ENCODE data around the gene EML5. TPM values are rescaled to one million over a fixed set of nuclear protein-coding genes. Genes with fewer than 3 reads are reported as not detected.

Gene EML5
- total RNA-seq, 1 donor from 2014 or later = 2.4 TPM

DNA sequence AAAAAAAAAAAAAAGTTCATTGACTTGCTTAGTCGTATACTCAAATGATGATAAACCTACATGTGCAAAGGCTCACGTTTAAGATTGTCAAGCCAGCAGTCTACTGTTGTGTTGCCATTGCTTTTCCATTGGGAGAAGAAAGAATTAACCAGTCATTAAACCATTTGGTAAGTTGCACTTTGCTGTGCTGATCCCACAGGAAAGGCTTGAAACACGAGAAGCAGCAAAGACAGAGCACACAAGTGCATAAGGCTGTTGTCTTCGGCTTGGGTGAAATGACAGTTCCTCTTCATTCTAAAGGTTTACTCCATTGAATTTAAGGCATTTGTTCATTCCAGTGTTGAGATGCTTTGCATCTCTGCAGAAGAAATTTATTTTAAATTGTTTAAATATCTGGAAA is 179.8 kb downstream of the EML5 start:
- Histone ChIP-seq H3K27me3 (ENCODE audit: low read depth) (no peaks in the 10 kb centered on the region), H3K27ac (no peak overlapping the region), H3K36me3 (peaks cover 73% of the 10 kb centered on the region), H3K4me3 (no peak overlapping the region), H3K4me1 (peaks cover 10% of the 10 kb centered on the region), H3K9me3 (no peaks in the 10 kb centered on the region)
- TF ChIP-seq, protein P1, sequence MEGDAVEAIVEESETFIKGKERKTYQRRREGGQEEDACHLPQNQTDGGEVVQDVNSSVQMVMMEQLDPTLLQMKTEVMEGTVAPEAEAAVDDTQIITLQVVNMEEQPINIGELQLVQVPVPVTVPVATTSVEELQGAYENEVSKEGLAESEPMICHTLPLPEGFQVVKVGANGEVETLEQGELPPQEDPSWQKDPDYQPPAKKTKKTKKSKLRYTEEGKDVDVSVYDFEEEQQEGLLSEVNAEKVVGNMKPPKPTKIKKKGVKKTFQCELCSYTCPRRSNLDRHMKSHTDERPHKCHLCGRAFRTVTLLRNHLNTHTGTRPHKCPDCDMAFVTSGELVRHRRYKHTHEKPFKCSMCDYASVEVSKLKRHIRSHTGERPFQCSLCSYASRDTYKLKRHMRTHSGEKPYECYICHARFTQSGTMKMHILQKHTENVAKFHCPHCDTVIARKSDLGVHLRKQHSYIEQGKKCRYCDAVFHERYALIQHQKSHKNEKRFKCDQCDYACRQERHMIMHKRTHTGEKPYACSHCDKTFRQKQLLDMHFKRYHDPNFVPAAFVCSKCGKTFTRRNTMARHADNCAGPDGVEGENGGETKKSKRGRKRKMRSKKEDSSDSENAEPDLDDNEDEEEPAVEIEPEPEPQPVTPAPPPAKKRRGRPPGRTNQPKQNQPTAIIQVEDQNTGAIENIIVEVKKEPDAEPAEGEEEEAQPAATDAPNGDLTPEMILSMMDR (IDR thresholded peaks at IDR 0.05) = no peak
- no peak for ATAC-seq
- intact Hi-C loops (cut with DNase I) = no loop called here
- DNase-seq = no peak

GRCh38 chr14:88611878-88612277 is 180.9 kb downstream of the EML5 start:
- ATAC-seq (no peak), DNase-seq (no peak)
- Histone ChIP-seq H3K36me3 (peaks cover 80% of the 10 kb centered on the region), H3K4me3 (no peak overlapping the region), H3K27me3 (ENCODE audit: low read depth) (no peaks in the 10 kb centered on the region), H3K9me3 (no peaks in the 10 kb centered on the region), H3K27ac (no peak overlapping the region), H3K4me1 (peaks cover 10% of the 10 kb centered on the region)
- intact Hi-C loops (cut with DNase I) = no loop called here
- TF ChIP-seq, protein P1 (IDR thresholded peaks at IDR 0.05) = no peak

GRCh38 chr14:88607829-88608228 is 184.9 kb downstream of the EML5 start:
- intact Hi-C loops (cut with DNase I) = no loop called here
- DNase-seq (no peak), ATAC-seq (no peak)
- Histone ChIP-seq H3K4me1 (no peaks in the 10 kb centered on the region), H3K9me3 (no peaks in the 10 kb centered on the region), H3K4me3 (no peak overlapping the region), H3K27me3 (ENCODE audit: low read depth) (no peaks in the 10 kb centered on the region), H3K27ac (no peak overlapping the region), H3K36me3 (peaks cover 95% of the 10 kb centered on the region)
- TF ChIP-seq, protein P1 (IDR thresholded peaks at IDR 0.05) = no peak

DNA sequence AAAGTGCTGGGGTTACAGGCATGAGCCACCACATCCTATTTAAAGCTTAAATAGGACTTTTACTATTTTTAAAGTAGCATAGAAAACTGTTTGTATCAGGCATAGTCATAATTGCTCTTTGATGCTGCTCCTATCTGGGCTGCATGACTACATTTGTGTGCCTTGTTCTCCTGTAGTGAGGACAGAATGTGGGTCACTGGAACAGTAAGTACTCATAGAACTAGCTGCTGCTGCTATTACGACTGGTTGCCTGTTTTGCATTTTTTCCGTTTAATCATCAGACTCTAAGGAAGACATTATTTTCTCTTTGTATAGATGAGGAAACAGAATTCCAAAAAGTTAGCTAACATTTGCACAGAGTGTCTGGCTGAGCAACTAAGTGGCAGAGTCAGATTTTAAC is 187.2 kb downstream of the EML5 start:
- Histone ChIP-seq H3K36me3 (peaks cover 95% of the 10 kb centered on the region), H3K4me1 (peaks cover 7% of the 10 kb centered on the region), H3K27me3 (ENCODE audit: low read depth) (no peaks in the 10 kb centered on the region), H3K27ac (no peak overlapping the region), H3K9me3 (no peaks in the 10 kb centered on the region), H3K4me3 (no peak overlapping the region)
- TF ChIP-seq, protein P1 (IDR thresholded peaks at IDR 0.05) = no peak
- intact Hi-C loops (cut with DNase I) = no loop called here
- no peak for ATAC-seq
- DNase-seq = no peak

GRCh38 chr14:88604212-88604611 is 188.5 kb downstream of the EML5 start:
- no peak overlapping the region for H3K27ac ChIP-seq
- no peak for DNase-seq
- intact Hi-C loops (cut with DNase I) = no loop called here
- H3K4me1 ChIP-seq = peaks cover 7% of the 10 kb centered on the region
- peaks cover 95% of the 10 kb centered on the region for H3K36me3 ChIP-seq
- no peaks in the 10 kb centered on the region for H3K27me3 ChIP-seq (ENCODE audit: low read depth)
- no peak for ATAC-seq
- no peak overlapping the region for H3K4me3 ChIP-seq
- no peaks in the 10 kb centered on the region for H3K9me3 ChIP-seq
- TF ChIP-seq, protein P1 (IDR thresholded peaks at IDR 0.05) = no peak
